GM18507 (cell line): ENCODE data around the gene RAD51C.
"Not testable (repeated sequence)": the region's sequence is repeated elsewhere in the genome, so short reads cannot be mapped to it uniquely, and the experiment has no call there.

ENCODE experiments used
- DNase-seq: peaks from one replicate; pipeline ENCODE4 v3.0.0; 2011; ENCODE audit warnings: low read depth; ENCODE audit not compliant: insufficient read length; ENCODE audit errors: extremely low spot score
- FAIRE-seq: peaks from 2 replicates; lab custom pipeline; 2011; peaks lifted over from hg19 to GRCh38; lab: Jason Lieb, UNC

RAD51C gene

GRCh38 chr17:58722274-58722673, 29.9 kb downstream of the RAD51C start:
- DNase-seq (no peak), FAIRE-seq (no peak)

GRCh38 chr17:58722696-58723095, 30.3 kb downstream of the RAD51C start:
- FAIRE-seq, result no peak

DNA sequence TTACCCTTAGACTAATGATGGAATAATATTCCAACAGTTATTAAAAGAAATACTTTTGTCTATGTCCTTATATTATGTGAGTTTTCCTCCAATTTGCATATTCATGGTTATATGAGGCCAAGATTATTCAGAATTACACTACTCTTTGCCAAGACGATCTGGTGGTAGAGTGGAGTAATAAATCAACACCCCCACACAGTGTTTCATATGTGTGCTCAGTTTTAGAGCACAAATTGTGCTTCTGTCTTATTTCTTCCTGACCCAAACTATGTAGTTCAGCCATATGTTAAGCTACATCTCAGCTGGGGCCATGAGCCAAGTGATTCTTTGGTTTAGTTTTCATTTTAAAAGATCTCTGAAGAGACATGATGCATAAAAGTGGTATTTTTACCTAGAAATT, 36.4 kb downstream of the RAD51C start:
- no peak for FAIRE-seq

More at GRCh38 chr17:58722696-58723095, 30.3 kb downstream of the RAD51C start:
- DNase-seq, result no peak

GRCh38 chr17:58730937-58731336, 38.5 kb downstream of the RAD51C start:
- FAIRE-seq (no peak), DNase-seq (no peak)

More for the DNA sequence above, 36.4 kb downstream of the RAD51C start:
- no peak for DNase-seq

GRCh38 chr17:58734040-58734439, 41.6 kb downstream of the RAD51C start:
- no peak for DNase-seq
- FAIRE-seq, result no peak

- DNase-seq, result no peak
- no peak for FAIRE-seq
Observed at GRCh38 chr17:58734811-58735210, 42.4 kb downstream of the RAD51C start.

- FAIRE-seq (no peak), DNase-seq (no peak)
Observed at GRCh38 chr17:58741121-58741625, 48.8 kb downstream of the RAD51C start.

GRCh38 chr17:58747674-58748073, 55.3 kb downstream of the RAD51C start:
- no peak for FAIRE-seq
- DNase-seq, result no peak

GRCh38 chr17:58749627-58750026, 57.2 kb downstream of the RAD51C start:
- FAIRE-seq, DNase-seq: not testable (repeated sequence)

DNA sequence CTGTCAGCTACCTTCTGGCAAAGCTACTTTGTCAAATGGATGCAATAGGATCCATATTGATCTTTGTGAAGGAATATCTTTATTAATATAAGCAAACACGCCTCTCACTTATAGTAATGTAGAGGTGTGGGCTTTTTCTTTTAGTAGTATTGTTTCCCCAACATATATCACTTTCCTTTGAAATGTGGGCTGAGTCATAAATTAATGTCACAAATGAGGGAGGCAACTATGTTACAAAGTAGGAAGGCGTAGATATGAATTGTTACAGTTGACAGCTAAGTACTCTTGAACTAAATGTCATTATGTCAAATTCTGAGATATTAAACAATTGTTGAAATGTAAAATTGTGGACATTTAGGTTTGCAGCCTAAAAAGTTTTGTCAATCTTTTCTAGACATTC, 60.6 kb downstream of the RAD51C start:
- no peak for DNase-seq
- no peak for FAIRE-seq

- no peak for FAIRE-seq
Observed at GRCh38 chr17:58755269-58755576, 62.8 kb downstream of the RAD51C start.

GRCh38 chr17:58755577-58756245, 63.3 kb downstream of the RAD51C start, which contains the start of gene PPM1E:
Gene PPM1E, plus strand, starts transcription at chr17:58755854.
- peak; percentile 9 for FAIRE-seq
- DNase-seq, result peak; percentile 53

More at GRCh38 chr17:58755269-58755576, 62.8 kb downstream of the RAD51C start:
- DNase-seq, result no peak

DNA sequence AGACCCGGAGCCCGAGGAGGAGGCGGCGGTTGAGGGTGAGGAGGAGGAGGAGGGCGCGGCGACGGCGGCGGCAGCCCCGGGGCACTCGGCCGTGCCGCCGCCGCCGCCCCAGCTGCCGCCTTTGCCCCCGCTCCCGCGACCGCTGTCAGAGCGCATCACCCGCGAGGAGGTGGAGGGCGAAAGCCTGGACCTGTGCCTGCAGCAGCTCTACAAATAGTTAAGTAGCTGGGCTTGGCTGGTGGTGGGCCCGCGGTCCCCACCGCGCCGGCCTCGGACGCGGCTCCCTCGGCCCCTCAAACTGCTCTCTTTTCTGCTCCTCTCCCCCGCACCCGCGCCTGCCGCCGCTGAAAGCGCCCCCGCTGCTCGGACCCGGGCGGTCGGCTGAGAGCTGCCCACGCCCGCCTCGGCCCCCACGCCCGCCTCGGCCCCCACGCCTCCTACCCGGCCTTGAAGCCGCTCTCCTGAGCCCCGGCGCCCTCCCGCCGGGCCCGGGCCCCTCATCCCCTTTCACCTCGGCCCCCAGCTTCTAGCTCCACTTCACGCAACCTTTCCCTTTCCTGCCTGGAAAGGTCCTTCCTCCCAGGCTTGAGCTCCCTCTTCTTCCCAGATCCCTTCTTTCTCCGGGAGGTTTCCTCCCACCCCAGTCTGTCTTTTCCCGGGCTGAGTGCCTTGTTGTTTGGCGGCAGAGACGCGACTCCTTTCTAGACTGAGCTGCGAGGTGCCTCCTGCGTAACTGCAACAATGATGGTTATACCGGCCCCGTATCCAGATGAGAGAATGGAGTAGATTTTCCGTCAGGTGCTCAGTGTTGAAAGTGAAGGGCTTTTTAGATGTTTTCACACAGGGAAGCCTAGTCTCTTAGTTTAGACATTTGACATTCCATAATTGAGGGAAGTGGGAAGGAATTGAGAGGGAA, 64.1 kb downstream of the RAD51C start:
- FAIRE-seq, result no peak
- DNase-seq, result peak; percentile 9

- no peak for DNase-seq
- no peak for FAIRE-seq
Observed at GRCh38 chr17:58757162-58757613, 64.8 kb downstream of the RAD51C start.

DNA sequence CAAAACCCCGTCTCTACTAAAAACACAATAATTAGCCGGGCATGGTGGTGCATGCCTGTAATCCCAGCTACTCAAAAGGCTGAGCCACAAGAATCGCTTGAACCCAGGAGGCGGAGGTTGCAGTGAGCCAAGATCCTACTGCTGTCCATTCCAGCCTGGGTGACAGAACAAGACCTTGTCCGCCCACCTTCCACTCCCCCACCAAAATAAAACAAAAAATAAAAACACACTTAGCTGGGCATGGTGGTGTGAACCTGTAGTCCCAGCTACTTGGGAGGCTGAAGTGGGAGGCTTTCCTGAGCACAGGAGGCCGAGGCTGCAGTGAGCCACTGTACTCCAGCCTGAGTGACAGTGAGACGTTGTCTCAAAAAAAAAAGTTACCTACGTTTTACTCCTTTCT, 66.5 kb downstream of the RAD51C start:
- DNase-seq (no peak), FAIRE-seq (no peak)

DNA sequence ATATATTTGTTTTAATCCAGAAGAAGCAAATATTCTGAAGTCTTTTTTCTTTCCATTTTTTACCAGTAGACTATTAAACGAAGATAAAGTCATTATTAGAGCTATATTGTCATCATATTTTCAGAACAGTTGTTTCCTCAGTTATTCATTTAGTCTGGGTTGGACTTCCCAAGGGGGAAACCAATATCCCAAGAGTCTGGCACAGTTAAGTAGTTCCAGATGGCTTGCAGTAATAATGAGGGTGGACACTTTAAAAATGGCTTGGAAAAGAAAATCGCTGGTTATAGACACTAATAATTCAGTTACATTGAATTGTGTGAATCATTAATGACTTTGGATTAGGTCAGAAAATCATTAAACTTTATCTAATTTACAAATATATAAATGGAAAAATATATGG, 67.1 kb downstream of the RAD51C start:
- no peak for FAIRE-seq

DNA sequence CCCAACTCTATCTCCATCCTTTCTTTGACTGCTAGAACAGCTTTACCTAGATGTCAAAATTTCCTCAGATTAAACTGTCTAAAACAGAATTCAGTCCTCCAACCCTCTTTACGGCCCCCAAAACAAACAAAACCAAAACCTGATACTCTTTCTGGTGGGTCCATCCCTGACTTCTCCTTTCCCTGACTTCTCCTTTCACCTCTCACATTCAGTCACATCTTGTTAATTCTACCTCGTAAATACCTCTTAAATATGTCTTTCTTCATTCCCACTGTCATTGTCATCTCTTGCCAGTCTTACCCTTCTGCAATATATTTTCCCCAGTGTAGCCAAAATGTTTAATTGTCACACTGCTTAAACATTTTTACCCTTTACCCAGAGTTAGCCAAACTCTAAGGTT, 67.8 kb downstream of the RAD51C start:
- FAIRE-seq (no peak), DNase-seq (no peak)

More for the DNA sequence above, 67.1 kb downstream of the RAD51C start:
- no peak for DNase-seq

GRCh38 chr17:58763263-58763662, 70.9 kb downstream of the RAD51C start:
- DNase-seq (no peak), FAIRE-seq (no peak)

DNA sequence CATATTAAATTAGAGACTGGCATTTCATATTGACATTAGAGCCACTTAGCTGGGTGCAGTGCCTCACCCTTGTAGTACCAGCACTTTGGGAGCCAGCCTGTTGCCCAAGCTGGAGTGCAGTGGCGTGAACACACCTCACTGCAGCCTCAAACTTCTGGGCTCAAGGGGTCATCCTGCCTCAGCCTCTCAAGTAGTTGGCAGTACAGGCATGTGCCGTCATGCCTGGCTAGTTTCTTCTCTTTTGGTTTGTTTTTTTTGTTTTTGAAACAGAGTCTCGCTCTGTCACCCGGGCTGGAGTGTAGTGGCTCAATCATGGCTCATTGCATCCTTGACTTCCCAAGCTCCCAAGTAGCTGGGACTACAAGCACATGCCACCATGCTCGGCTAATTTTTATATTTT, 72.0 kb downstream of the RAD51C start:
- FAIRE-seq, result no peak
- DNase-seq, result no peak

DNA sequence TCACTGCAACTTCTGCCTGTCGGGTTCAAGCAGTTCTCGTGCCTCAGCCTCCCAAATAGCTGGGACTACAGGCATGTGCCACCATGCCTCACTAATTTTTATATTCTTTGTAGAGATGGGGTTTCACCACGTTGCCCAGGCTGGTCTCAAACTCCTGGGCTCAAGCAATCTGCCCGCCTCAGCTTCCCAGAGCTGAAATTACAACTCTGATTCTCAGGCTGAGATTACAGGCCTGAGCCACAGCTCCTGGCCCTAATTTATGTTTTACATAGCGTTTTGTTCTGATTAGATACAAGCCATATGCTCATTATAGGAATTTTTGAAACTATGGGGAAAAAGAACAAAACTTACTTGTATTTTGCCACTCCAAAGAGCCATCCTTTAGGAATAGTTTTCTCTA, 86.1 kb downstream of the RAD51C start:
- FAIRE-seq, DNase-seq: not testable (repeated sequence)
